Left forelimb (tissue), 1 donor: Measurements from ENCODE around the gene SETDB2.

ENCODE experiments used
- DNase-seq: peaks from one replicate; pipeline ENCODE4 v3.0.0-alpha.2; 2018; ENCODE audit warnings: low spot score

SETDB2 gene

GRCh38 chr13:49533591-49534269, 89.7 kb downstream of the SETDB2 start:
- DNase-seq, result no peak

GRCh38 chr13:49536144-49536873, 92.2 kb downstream of the SETDB2 start:
- DNase-seq, result no peak

GRCh38 chr13:49538404-49538803, 94.3 kb downstream of the SETDB2 start:
- no peak for DNase-seq

GRCh38 chr13:49539313-49539712, 95.2 kb downstream of the SETDB2 start:
- no peak for DNase-seq

- DNase-seq, result no peak
Measured at GRCh38 chr13:49539746-49540145, 95.7 kb downstream of the SETDB2 start.

DNA sequence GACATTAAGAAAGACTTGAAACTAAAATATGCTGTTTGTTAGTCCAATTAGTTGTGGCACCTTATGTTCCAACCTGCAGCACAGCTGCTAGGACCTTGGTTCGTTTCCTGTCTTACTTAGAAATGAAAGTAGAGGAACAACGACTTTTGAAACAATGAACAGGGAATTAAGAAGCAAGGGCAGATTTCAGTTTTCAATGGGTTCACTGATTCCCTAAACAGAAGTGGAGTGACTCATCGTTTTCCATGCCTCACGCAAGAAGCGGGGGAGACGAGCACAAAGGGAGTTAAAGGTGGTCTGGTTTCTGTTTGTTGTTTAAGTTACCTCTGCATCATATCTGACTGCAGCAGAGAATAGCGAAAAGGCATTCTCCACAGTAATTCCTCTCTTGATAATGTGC, 96.5 kb downstream of the SETDB2 start:
- DNase-seq, result no peak

GRCh38 chr13:49543656-49544055, 99.6 kb downstream of the SETDB2 start:
- DNase-seq, result no peak
